HepG2 (cell line): ENCODE data around the gene SNN. TPM values are rescaled to one million over a fixed set of nuclear protein-coding genes. Genes with fewer than 3 reads are reported as not detected.
A peak's percentile ranks its signal among the peaks of the same experiment; 100 is the strongest.

Experiments used
- ATAC-seq: fragments of 200-7000 bp; cut with Tn5 transposase; 3 replicates; pipeline ENCODE4 v1.9.1; 2020; ENCODE audit warnings: mild to moderate bottlenecking, moderate library complexity
- BruUV-seq: library from RNA; stranded (reverse); fragments of 400-500 nt; replicated peaks from 2 replicates; lab custom pipeline; 2021; lab: Mats Ljungman, UMichigan
- CTCF ChIA-PET: fragments of 300-600 bp; formaldehyde crosslinking; extraction: SDS; loops from one replicate; lab custom pipeline; 2021; ENCODE audit warnings: low total read pairs, inconsistent platforms, low intra/inter-chr PET ratio; lab: Yijun Ruan, JAX
- POLR2A ChIA-PET: fragments of 350-600 bp; sonication (Branson Sonifier 250); formaldehyde crosslinking; loops from one replicate; lab custom pipeline; 2020; ENCODE audit warnings: antibody characterized with exemption, inconsistent platforms; lab: Yijun Ruan, JAX
- DNase-seq: peaks from one replicate; pipeline ENCODE4 v3.0.0-alpha.2; 2015; ENCODE audit warnings: low spot score
- FAIRE-seq: peaks from 3 replicates; lab custom pipeline; 2011; peaks lifted over from hg19 to GRCh38; lab: Jason Lieb, UNC
- H2AFZ ChIP-seq: one replicate; pipeline ENCODE4 v1.6.1; 2011; ENCODE audit warnings: low read length, inconsistent platforms
- H3K27ac ChIP-seq: fragments of 300-600 bp; 3 replicates; pipeline ENCODE4 v1.8.0; 2011; ENCODE audit warnings: mixed run types, mild to moderate bottlenecking, mixed read lengths, low read length, inconsistent platforms; ENCODE audit not compliant: insufficient read depth; ENCODE audit errors: extremely low read length
- H3K27me3 ChIP-seq, 2 experiments: fragments of 200-600 bp in 1 of 2; 2 replicates in 1 of 2; 3 replicates in 1 of 2; pipeline versions ENCODE4 v1.6.0 to v1.8.0; 2011; ENCODE audit warnings: low read length in 2 of 2, mild to moderate bottlenecking in 2 of 2, moderate library complexity in 2 of 2, inconsistent platforms in 1 of 2; ENCODE audit not compliant: insufficient read depth in 2 of 2, control insufficient read depth in 1 of 2
- H3K36me3 ChIP-seq, 2 experiments: fragments of 200-600 bp in 1 of 2; replicated peaks in 1 of 2; 2 replicates in 1 of 2; 3 replicates in 1 of 2; pipeline versions ENCODE4 v1.5.1 to v1.8.0; 2011; ENCODE audit warnings: low read length in 2 of 2, inconsistent platforms in 1 of 2; ENCODE audit not compliant: insufficient read depth in 2 of 2, control insufficient read depth in 1 of 2
- H3K4me1 ChIP-seq: 2 replicates; pipeline ENCODE4 v1.5.1; 2012; ENCODE audit warnings: low read length, inconsistent platforms; ENCODE audit not compliant: insufficient read depth
- H3K4me2 ChIP-seq: 2 replicates; pipeline ENCODE4 v1.6.0; 2011; ENCODE audit warnings: low read depth, low read length, inconsistent platforms
- H3K4me3 ChIP-seq, 3 experiments: fragments of 200-600 bp in 1 of 3; sonication (generic), shearing (Covaris generic) in 1 of 3; replicated peaks in 1 of 3; 2 replicates each; pipeline ENCODE4 v1.5.1; 2011 to 2016; ENCODE audit warnings: low read length in 3 of 3, inconsistent platforms in 2 of 3, low read depth in 2 of 3, mild to moderate bottlenecking in 2 of 3, control low read depth in 1 of 3, mixed read lengths in 1 of 3; ENCODE audit not compliant: insufficient read depth in 1 of 3
- H3K79me2 ChIP-seq: one replicate; pipeline ENCODE4 v1.6.1; 2011; ENCODE audit warnings: low read length, inconsistent platforms; ENCODE audit not compliant: insufficient read depth
- H3K9ac ChIP-seq: 2 replicates; pipeline ENCODE4 v1.6.0; 2011; ENCODE audit warnings: mild to moderate bottlenecking, low read depth, low read length, inconsistent platforms; ENCODE audit not compliant: insufficient read depth
- H3K9me3 ChIP-seq: 2 replicates; pipeline ENCODE4 v1.5.1; 2012; ENCODE audit warnings: mild to moderate bottlenecking, low read length
- H4K20me1 ChIP-seq: 2 replicates; pipeline ENCODE4 v1.6.0; 2011; ENCODE audit warnings: inconsistent platforms, mild to moderate bottlenecking, low read length, moderate library complexity; ENCODE audit not compliant: insufficient read depth
- AGO2 ChIP-seq: fragments of 200-400 bp; formaldehyde crosslinking; optimal IDR thresholded peaks from 2 replicates; pipeline ENCODE3; 2017; ENCODE audit warnings: mild to moderate bottlenecking, low read depth, low read length, moderate library complexity
- CENPX ChIP-seq: sonication (generic); formaldehyde crosslinking; IDR thresholded peaks from 2 replicates; pipeline ENCODE4 v1.9.0; 2021; ENCODE audit warnings: mild to moderate bottlenecking, missing genetic modification reagents, moderate library complexity
- FOSL2 ChIP-seq: sonication (generic); formaldehyde crosslinking; IDR thresholded peaks from 2 replicates; pipeline ENCODE4 v1.4.0; 2020; ENCODE audit warnings: missing genetic modification reagents
- GATAD2A ChIP-seq: IDR thresholded peaks from 2 replicates; pipeline ENCODE4 v1.6.1; 2016
- HBP1 ChIP-seq: IDR thresholded peaks from 2 replicates; pipeline ENCODE4 v1.6.1; 2016; ENCODE audit warnings: low read depth, control low read depth
- HOXA7 ChIP-seq: sonication (generic); formaldehyde crosslinking; IDR thresholded peaks from 2 replicates; pipeline ENCODE4 v1.8.1; 2022; ENCODE audit warnings: mild to moderate bottlenecking, missing genetic modification reagents, moderate library complexity
- MAFK ChIP-seq, 2 experiments: IDR thresholded peaks in 1 of 2; conservative IDR thresholded peaks in 1 of 2; 2 replicates each; pipeline ENCODE4 v1.6.1; 2011; ENCODE audit warnings: improper control_type of control experiment in 2 of 2, low read length in 2 of 2
- NKX3-1 ChIP-seq: sonication (generic); formaldehyde crosslinking; IDR thresholded peaks from 2 replicates; pipeline ENCODE4 v1.5.0; 2020; ENCODE audit warnings: missing genetic modification reagents
- NR2C2 ChIP-seq: sonication (generic); formaldehyde crosslinking; IDR thresholded peaks from 2 replicates; pipeline ENCODE4 v1.4.0; 2020; ENCODE audit warnings: missing genetic modification reagents, mild to moderate bottlenecking, moderate library complexity, borderline replicate concordance
- SIN3A ChIP-seq: IDR thresholded peaks from 2 replicates; pipeline ENCODE4 v1.6.1; 2011; ENCODE audit warnings: low read depth, mild to moderate bottlenecking, control low read depth, low read length, borderline replicate concordance
- SRY ChIP-seq: sonication (generic); formaldehyde crosslinking; IDR thresholded peaks from 2 replicates; pipeline ENCODE4 v1.8.0; 2022; ENCODE audit warnings: mild to moderate bottlenecking, missing genetic modification reagents
- ZBTB46 ChIP-seq: sonication (generic); formaldehyde crosslinking; IDR thresholded peaks from 2 replicates; pipeline ENCODE4 v1.4.0; 2020; ENCODE audit warnings: mild to moderate bottlenecking, missing genetic modification reagents, borderline replicate concordance
- ZNF251 ChIP-seq: sonication (generic); formaldehyde crosslinking; IDR thresholded peaks from 2 replicates; pipeline ENCODE4 v1.9.0; 2021; ENCODE audit warnings: mild to moderate bottlenecking, missing genetic modification reagents
- ZNF589 ChIP-seq: sonication (generic); formaldehyde crosslinking; conservative IDR thresholded peaks from 2 replicates; pipeline ENCODE4 v1.8.0; 2022; ENCODE audit warnings: mild to moderate bottlenecking, moderate library complexity, missing genetic modification reagents
- ZSCAN5A ChIP-seq: sonication (generic); formaldehyde crosslinking; IDR thresholded peaks from 2 replicates; pipeline ENCODE4 v1.8.0; 2022; ENCODE audit warnings: mild to moderate bottlenecking, missing genetic modification reagents, borderline replicate concordance
- WGBS: methylation state at CpG from one replicate; pipeline ENCODE4 v1.1.6; 2017; ENCODE audit warnings: low lambda C conversion rate; 5-methylcytosine and 5-hydroxymethylcytosine counted together
- in situ Hi-C: cut with HindIII; loops from 2 replicates; pipeline ENCODE4 v1.10.0; 2017; ENCODE audit warnings: low pct_unique_long_range_greater_than_20kb; ENCODE audit not compliant: extremely low pct_ligation_motif_present
- intact Hi-C: fragments of 100-400 bp; cut with micrococcal nuclease; formaldehyde crosslinking; loops from one replicate; pipeline ENCODE4 v1.10.0; 2022; ENCODE audit not compliant: unreplicated experiment
- polyA plus RNA-seq, 8 experiments: library from polyadenylated mRNA; depleted of rRNA in 3 of 8; stranded (reverse) in 7 of 8; unstranded in 1 of 8; fragments of >200 nt; fragmentation: Illumina TruSeq in 4 of 8; extraction: Trizol in 4 of 8; gene quantifications; 2 replicates each; pipeline versions ENCODE4 v1.2.1 to v1.2.3, GENCODE V29; 2011 to 2016; ENCODE audit warnings: low read depth in 4 of 8, missing spikeins in 1 of 8, mixed read lengths in 1 of 8; ENCODE audit not compliant: insufficient read depth in 1 of 8
- total RNA-seq, 5 experiments: library from RNA; depleted of rRNA; stranded (reverse); fragments of >200 nt; fragmentation: Illumina TruSeq; extraction: Trizol; gene quantifications; 2 replicates each; pipeline ENCODE4 v1.2.3, GENCODE V29; 2016; ENCODE audit warnings: low read depth in 1 of 5

SNN gene
- total and polyA plus RNA-seq, 2 of the 13 experiments (the other 11 are each of a cell fraction or from before 2014, with no cell fraction given): 5.2 to 8.4 TPM

GRCh38 chr16:11626657-11627291, 41.5 kb upstream of the SNN start:
- intact Hi-C loops: no loop called here
- Histone ChIP-seq H3K27me3 (peaks cover 0 to 2% of the 10 kb centered on the region in 2 experiments; a peak in 1 of 5 replicates), H3K79me2 (no peaks in the 10 kb centered on the region), H4K20me1 (no peaks in the 10 kb centered on the region), H3K36me3 (no peaks in the 10 kb centered on the region), H3K9ac (no peak overlapping the region), H3K4me2 (no peak overlapping the region), H3K4me3 (no peak overlapping the region), H3K9me3 (no peaks in the 10 kb centered on the region), H2AFZ (no peak overlapping the region), H3K27ac (no peak overlapping the region), H3K4me1 (peaks cover 54% of the 10 kb centered on the region)
- no TSS peak for BruUV-seq
- POLR2A ChIA-PET: interaction anchor here (1.0 kb wide), 1 partner anchor 14 kb away, joined by 4 read pairs; no protein-coding TSS in a partner anchor
- ATAC-seq: no peak
- no peak for DNase-seq
- CTCF ChIA-PET: no interaction called here
- no peak for FAIRE-seq
- TF ChIP-seq SRY (CRISPR knock-in tag): no peak
- TF ChIP-seq FOSL2 (CRISPR knock-in tag): 0 out of 2 replicates have a peak, but pooled peaks have one; percentile 4
- TF ChIP-seq ZNF251 (CRISPR knock-in tag): no peak
- TF ChIP-seq NR2C2: no peak
- no peak for TF ChIP-seq HOXA7
- no peak for TF ChIP-seq ZNF589 (CRISPR knock-in tag)
- TF ChIP-seq NKX3-1 (CRISPR knock-in tag): no peak
- no peak for TF ChIP-seq MAFK (conservative IDR thresholded peaks at IDR 0.05 in 1 of 2, IDR thresholded peaks at IDR 0.05 in 1 of 2; ENCODE audit: low read length in 2 of 2)
- TF ChIP-seq ZSCAN5A (CRISPR knock-in tag): 0 out of 2 replicates have a peak, but pooled peaks have one; percentile 34
- TF ChIP-seq ZBTB46 (CRISPR knock-in tag): no peak
- no peak for TF ChIP-seq GATAD2A (CRISPR knock-in tag)
- TF ChIP-seq AGO2: no peak
- no peak for TF ChIP-seq HBP1
- no peak for TF ChIP-seq SIN3A
- no peak for TF ChIP-seq CENPX (CRISPR knock-in tag)
- 92% methylated on average over 16 of the region's 16 CpGs for WGBS
- in situ Hi-C loops: no loop called here
